ENCODE data around the gene ELMO1. TPM values are rescaled to one million over a fixed set of nuclear protein-coding genes. Genes with fewer than 3 reads are reported as not detected.

The ELMO1 gene
- total RNA-seq, 1 experiment from 2014 or later, result not detected

- H3K9me3 ChIP-seq (ENCODE audit: low read depth, low read length, poor library complexity, severe bottlenecking), result no peaks in the 10 kb centered on the region
- no peak for TF ChIP-seq EZH2 (IDR thresholded peaks at IDR 0.05; ENCODE audit: borderline replicate concordance, low read depth, low read length, poor library complexity, severe bottlenecking)
- TF ChIP-seq, protein P1, sequence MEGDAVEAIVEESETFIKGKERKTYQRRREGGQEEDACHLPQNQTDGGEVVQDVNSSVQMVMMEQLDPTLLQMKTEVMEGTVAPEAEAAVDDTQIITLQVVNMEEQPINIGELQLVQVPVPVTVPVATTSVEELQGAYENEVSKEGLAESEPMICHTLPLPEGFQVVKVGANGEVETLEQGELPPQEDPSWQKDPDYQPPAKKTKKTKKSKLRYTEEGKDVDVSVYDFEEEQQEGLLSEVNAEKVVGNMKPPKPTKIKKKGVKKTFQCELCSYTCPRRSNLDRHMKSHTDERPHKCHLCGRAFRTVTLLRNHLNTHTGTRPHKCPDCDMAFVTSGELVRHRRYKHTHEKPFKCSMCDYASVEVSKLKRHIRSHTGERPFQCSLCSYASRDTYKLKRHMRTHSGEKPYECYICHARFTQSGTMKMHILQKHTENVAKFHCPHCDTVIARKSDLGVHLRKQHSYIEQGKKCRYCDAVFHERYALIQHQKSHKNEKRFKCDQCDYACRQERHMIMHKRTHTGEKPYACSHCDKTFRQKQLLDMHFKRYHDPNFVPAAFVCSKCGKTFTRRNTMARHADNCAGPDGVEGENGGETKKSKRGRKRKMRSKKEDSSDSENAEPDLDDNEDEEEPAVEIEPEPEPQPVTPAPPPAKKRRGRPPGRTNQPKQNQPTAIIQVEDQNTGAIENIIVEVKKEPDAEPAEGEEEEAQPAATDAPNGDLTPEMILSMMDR (conservative IDR thresholded peaks at IDR 0.05; ENCODE audit: low read depth, low read length), result no peak
- intact Hi-C loops (cut with micrococcal nuclease; ENCODE audit: unreplicated experiment), result no loop called here
- ChIA-PET POLR2A (ENCODE audit: low non-redundant PET) (no interaction called here), CTCF (no interaction called here)
- H3K4me1 ChIP-seq (ENCODE audit: insufficient read depth, low read length, poor library complexity, severe bottlenecking), result no peaks in the 10 kb centered on the region
- BruUV-seq (replicated peaks), result no TSS peak
- no peaks in the 10 kb centered on the region for H3K27me3 ChIP-seq (replicated peaks; ENCODE audit: insufficient read depth, low read depth, low read length, poor library complexity)
- no peak for DNase-seq (ENCODE audit: low spot score)
- no peak overlapping the region for H3K27ac ChIP-seq (ENCODE audit: low read depth, low read length, poor library complexity, severe bottlenecking)
- no peaks in the 10 kb centered on the region for H3K36me3 ChIP-seq (ENCODE audit: insufficient read depth, low read length, poor library complexity, severe bottlenecking)
- H3K4me3 ChIP-seq (ENCODE audit: low read depth, low read length, poor library complexity, severe bottlenecking), result no peak overlapping the region
Observed at GRCh38 chr7:36925207-36925606, 523.5 kb downstream of the ELMO1 start.

DNA sequence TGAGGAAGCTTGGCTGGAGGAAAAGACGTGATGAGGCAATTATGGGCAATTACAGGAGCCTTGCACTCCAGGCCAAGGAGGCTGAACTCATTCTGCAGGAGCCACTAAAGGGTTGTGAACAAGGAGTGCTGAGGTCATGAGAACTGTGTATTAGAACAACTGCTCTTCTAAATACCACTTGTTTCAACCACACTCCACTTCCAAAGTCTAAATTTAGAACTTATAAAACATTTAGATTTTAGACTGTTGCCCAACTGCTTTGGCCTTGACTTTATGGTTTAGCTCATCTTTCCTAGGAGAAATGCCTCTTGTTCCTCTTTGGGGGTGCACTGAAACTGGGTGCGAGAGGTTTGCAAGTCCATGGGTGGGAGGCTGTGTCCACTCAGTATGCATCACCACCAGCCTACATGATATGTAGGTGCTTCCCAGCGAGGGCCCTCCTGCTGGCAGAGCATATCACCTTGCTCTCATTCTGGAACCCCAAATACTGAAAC is 524.7 kb downstream of the ELMO1 start:
- TF ChIP-seq, protein P1 (conservative IDR thresholded peaks at IDR 0.05; ENCODE audit: low read depth, low read length), result no peak
- TF ChIP-seq EZH2 (IDR thresholded peaks at IDR 0.05; ENCODE audit: borderline replicate concordance, low read depth, low read length, poor library complexity, severe bottlenecking), result no peak
- DNase-seq (ENCODE audit: low spot score), result no peak
- Histone ChIP-seq H3K4me3 (ENCODE audit: low read depth, low read length, poor library complexity, severe bottlenecking) (no peak overlapping the region), H3K36me3 (ENCODE audit: insufficient read depth, low read length, poor library complexity, severe bottlenecking) (no peaks in the 10 kb centered on the region), H3K4me1 (ENCODE audit: insufficient read depth, low read length, poor library complexity, severe bottlenecking) (no peaks in the 10 kb centered on the region), H3K9me3 (ENCODE audit: low read depth, low read length, poor library complexity, severe bottlenecking) (no peaks in the 10 kb centered on the region), H3K27ac (ENCODE audit: low read depth, low read length, poor library complexity, severe bottlenecking) (no peak overlapping the region), H3K27me3 (replicated peaks; ENCODE audit: insufficient read depth, low read depth, low read length, poor library complexity) (no peaks in the 10 kb centered on the region)
- POLR2A ChIA-PET (ENCODE audit: low non-redundant PET), result no interaction called here
- BruUV-seq (replicated peaks), result no TSS peak
- intact Hi-C loops (cut with micrococcal nuclease; ENCODE audit: unreplicated experiment), result no loop called here
- CTCF ChIA-PET, result no interaction called here

GRCh38 chr7:36923185-36923584 is 525.5 kb downstream of the ELMO1 start:
- Histone ChIP-seq H3K36me3 (ENCODE audit: insufficient read depth, low read length, poor library complexity, severe bottlenecking) (no peaks in the 10 kb centered on the region), H3K27ac (ENCODE audit: low read depth, low read length, poor library complexity, severe bottlenecking) (no peak overlapping the region), H3K9me3 (ENCODE audit: low read depth, low read length, poor library complexity, severe bottlenecking) (no peaks in the 10 kb centered on the region), H3K27me3 (replicated peaks; ENCODE audit: insufficient read depth, low read depth, low read length, poor library complexity) (no peaks in the 10 kb centered on the region), H3K4me3 (ENCODE audit: low read depth, low read length, poor library complexity, severe bottlenecking) (no peak overlapping the region), H3K4me1 (ENCODE audit: insufficient read depth, low read length, poor library complexity, severe bottlenecking) (no peaks in the 10 kb centered on the region)
- no peak for DNase-seq (ENCODE audit: low spot score)
- no peak for TF ChIP-seq EZH2 (IDR thresholded peaks at IDR 0.05; ENCODE audit: borderline replicate concordance, low read depth, low read length, poor library complexity, severe bottlenecking)
- TF ChIP-seq, protein P1 (conservative IDR thresholded peaks at IDR 0.05; ENCODE audit: low read depth, low read length), result no peak
- intact Hi-C loops (cut with micrococcal nuclease; ENCODE audit: unreplicated experiment), result no loop called here
- ChIA-PET POLR2A (ENCODE audit: low non-redundant PET) (no interaction called here), CTCF (no interaction called here)
- BruUV-seq (replicated peaks), result no TSS peak

Data from A673 (cell line).